Measurements from ENCODE around the gene TWSG1.

Gene TWSG1

DNA sequence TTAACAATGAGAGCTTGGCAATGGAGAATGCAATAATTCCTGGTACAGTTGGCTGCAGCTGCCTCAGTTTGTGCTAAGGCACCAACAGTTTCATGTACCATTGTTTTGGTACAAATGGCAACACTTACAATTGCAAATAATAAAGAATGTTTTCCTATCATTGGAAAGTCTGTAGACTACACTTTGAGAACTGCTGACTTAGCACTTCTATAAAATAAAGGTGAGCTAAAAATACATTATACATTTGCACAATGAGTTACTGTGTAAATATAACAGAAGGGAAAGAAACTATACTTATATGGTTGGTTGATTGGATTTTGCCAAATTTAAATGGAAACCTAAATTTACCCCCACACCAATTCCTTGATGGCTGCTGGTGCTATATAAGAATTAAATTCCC is 44.9 kb upstream of the TWSG1 start:
- TF ChIP-seq, protein P1, sequence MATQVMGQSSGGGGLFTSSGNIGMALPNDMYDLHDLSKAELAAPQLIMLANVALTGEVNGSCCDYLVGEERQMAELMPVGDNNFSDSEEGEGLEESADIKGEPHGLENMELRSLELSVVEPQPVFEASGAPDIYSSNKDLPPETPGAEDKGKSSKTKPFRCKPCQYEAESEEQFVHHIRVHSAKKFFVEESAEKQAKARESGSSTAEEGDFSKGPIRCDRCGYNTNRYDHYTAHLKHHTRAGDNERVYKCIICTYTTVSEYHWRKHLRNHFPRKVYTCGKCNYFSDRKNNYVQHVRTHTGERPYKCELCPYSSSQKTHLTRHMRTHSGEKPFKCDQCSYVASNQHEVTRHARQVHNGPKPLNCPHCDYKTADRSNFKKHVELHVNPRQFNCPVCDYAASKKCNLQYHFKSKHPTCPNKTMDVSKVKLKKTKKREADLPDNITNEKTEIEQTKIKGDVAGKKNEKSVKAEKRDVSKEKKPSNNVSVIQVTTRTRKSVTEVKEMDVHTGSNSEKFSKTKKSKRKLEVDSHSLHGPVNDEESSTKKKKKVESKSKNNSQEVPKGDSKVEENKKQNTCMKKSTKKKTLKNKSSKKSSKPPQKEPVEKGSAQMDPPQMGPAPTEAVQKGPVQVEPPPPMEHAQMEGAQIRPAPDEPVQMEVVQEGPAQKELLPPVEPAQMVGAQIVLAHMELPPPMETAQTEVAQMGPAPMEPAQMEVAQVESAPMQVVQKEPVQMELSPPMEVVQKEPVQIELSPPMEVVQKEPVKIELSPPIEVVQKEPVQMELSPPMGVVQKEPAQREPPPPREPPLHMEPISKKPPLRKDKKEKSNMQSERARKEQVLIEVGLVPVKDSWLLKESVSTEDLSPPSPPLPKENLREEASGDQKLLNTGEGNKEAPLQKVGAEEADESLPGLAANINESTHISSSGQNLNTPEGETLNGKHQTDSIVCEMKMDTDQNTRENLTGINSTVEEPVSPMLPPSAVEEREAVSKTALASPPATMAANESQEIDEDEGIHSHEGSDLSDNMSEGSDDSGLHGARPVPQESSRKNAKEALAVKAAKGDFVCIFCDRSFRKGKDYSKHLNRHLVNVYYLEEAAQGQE (IDR thresholded peaks at IDR 0.05; ENCODE audit: insufficient replicate concordance, low read depth), result no peak
- TF ChIP-seq GABPA (IDR thresholded peaks at IDR 0.05; ENCODE audit: low read depth), result no peak
- TF ChIP-seq CTCF (IDR thresholded peaks at IDR 0.05; ENCODE audit: insufficient read depth, low read length), result no peak
- no peak for TF ChIP-seq POLR2AphosphoS5 (IDR thresholded peaks at IDR 0.05; ENCODE audit: low read depth)
- no peak for TF ChIP-seq SPI1 (IDR thresholded peaks at IDR 0.05; ENCODE audit: borderline replicate concordance, low read depth)
- no peak for DNase-seq (ENCODE audit: low read depth in 1 of 2, low spot score in 1 of 2)
- Histone ChIP-seq H3K27me3 (ENCODE audit: insufficient read depth, poor library complexity, severe bottlenecking) (no peaks in the 10 kb centered on the region), H3K27ac (replicated peaks) (no peak overlapping the region), H3K4me3 (replicated peaks; ENCODE audit: insufficient read depth, low read length) (no peak overlapping the region)

- TF ChIP-seq SPI1 (IDR thresholded peaks at IDR 0.05; ENCODE audit: borderline replicate concordance, low read depth) (no peak), POLR2AphosphoS5 (IDR thresholded peaks at IDR 0.05; ENCODE audit: low read depth) (no peak), GABPA (IDR thresholded peaks at IDR 0.05; ENCODE audit: low read depth) (no peak), CTCF (IDR thresholded peaks at IDR 0.05; ENCODE audit: insufficient read depth, low read length) (no peak)
- TF ChIP-seq, protein P1 (IDR thresholded peaks at IDR 0.05; ENCODE audit: insufficient replicate concordance, low read depth), result no peak
- Histone ChIP-seq H3K27ac (replicated peaks) (no peak overlapping the region), H3K27me3 (ENCODE audit: insufficient read depth, poor library complexity, severe bottlenecking) (no peaks in the 10 kb centered on the region), H3K4me3 (replicated peaks; ENCODE audit: insufficient read depth, low read length) (no peak overlapping the region)
- DNase-seq (ENCODE audit: low read depth in 1 of 2, low spot score in 1 of 2), result no peak
Measured at GRCh38 chr18:9290156-9290555, 44.4 kb upstream of the TWSG1 start.

GRCh38 chr18:9292047-9292446 is 42.5 kb upstream of the TWSG1 start:
- TF ChIP-seq GABPA (IDR thresholded peaks at IDR 0.05; ENCODE audit: low read depth) (no peak), CTCF (IDR thresholded peaks at IDR 0.05; ENCODE audit: insufficient read depth, low read length) (no peak), POLR2AphosphoS5 (IDR thresholded peaks at IDR 0.05; ENCODE audit: low read depth) (no peak), SPI1 (IDR thresholded peaks at IDR 0.05; ENCODE audit: borderline replicate concordance, low read depth) (no peak)
- TF ChIP-seq, protein P1 (IDR thresholded peaks at IDR 0.05; ENCODE audit: insufficient replicate concordance, low read depth), result no peak
- Histone ChIP-seq H3K4me3 (replicated peaks; ENCODE audit: insufficient read depth, low read length) (no peak overlapping the region), H3K27ac (replicated peaks) (no peak overlapping the region), H3K27me3 (ENCODE audit: insufficient read depth, poor library complexity, severe bottlenecking) (no peaks in the 10 kb centered on the region)
- no peak for DNase-seq (ENCODE audit: low read depth in 1 of 2, low spot score in 1 of 2)
